Bone marrow (tissue), 2 donors: ENCODE data around the gene CPS1.

Experiments
- DNase-seq, 2 donors: peaks; one replicate each; lab custom pipeline; 2025; lab: John Stamatoyannopoulos, UW

The CPS1 gene

GRCh38 chr2:210556329-210556980, at the start of gene CPS1:
Gene CPS1 (plus strand): TSS chr2:210556599. CDS start chr2:210556734, 135 bp downstream.
- DNase-seq, result no peak

- no peak for DNase-seq
Measured at GRCh38 chr2:210515911-210516310, 40.5 kb upstream of the CPS1 start.

GRCh38 chr2:210517264-210517663, 39.1 kb upstream of the CPS1 start:
- no peak for DNase-seq

- DNase-seq, result no peak
Measured at GRCh38 chr2:210519594-210519993, 36.8 kb upstream of the CPS1 start.

GRCh38 chr2:210522399-210522798, 34.0 kb upstream of the CPS1 start:
- DNase-seq, result no peak

GRCh38 chr2:210523650-210524289, 32.6 kb upstream of the CPS1 start:
- DNase-seq, result no peak

GRCh38 chr2:210524533-210524932, 31.9 kb upstream of the CPS1 start:
- DNase-seq, result no peak

- no peak for DNase-seq
Measured at GRCh38 chr2:210527286-210527685, 29.1 kb upstream of the CPS1 start.

GRCh38 chr2:210528716-210529115, 27.7 kb upstream of the CPS1 start:
- no peak for DNase-seq

- no peak for DNase-seq
Measured at GRCh38 chr2:210531050-210531449, 25.3 kb upstream of the CPS1 start.

GRCh38 chr2:210531482-210531881, 24.9 kb upstream of the CPS1 start:
- DNase-seq, result no peak

- DNase-seq, result no peak
Measured at GRCh38 chr2:210533389-210533788, 23.0 kb upstream of the CPS1 start.

- DNase-seq, result no peak
Measured at GRCh38 chr2:210534879-210535278, 21.5 kb upstream of the CPS1 start.

- no peak for DNase-seq
Measured at GRCh38 chr2:210536973-210537650, 19.3 kb upstream of the CPS1 start.

GRCh38 chr2:210539035-210539434, 17.4 kb upstream of the CPS1 start:
- DNase-seq, result no peak

- no peak for DNase-seq
Measured at GRCh38 chr2:210539578-210540416, 16.6 kb upstream of the CPS1 start.

GRCh38 chr2:210540471-210540870, 15.9 kb upstream of the CPS1 start:
- no peak for DNase-seq

GRCh38 chr2:210540900-210541289, 15.5 kb upstream of the CPS1 start:
- no peak for DNase-seq

GRCh38 chr2:210541290-210541902, 15.0 kb upstream of the CPS1 start:
- DNase-seq, result no peak

- no peak for DNase-seq
Measured at GRCh38 chr2:210544007-210544590, 12.3 kb upstream of the CPS1 start.

GRCh38 chr2:210544831-210545230, 11.6 kb upstream of the CPS1 start:
- DNase-seq, result no peak
